Measurements from ENCODE around the gene PTPRM. TPM values are rescaled to one million over a fixed set of nuclear protein-coding genes. Genes with fewer than 3 reads are reported as not detected.

Gene PTPRM
- total RNA-seq, 1 donor: 84.7 TPM

GRCh38 chr18:7616661-7617060 lies 49.5 kb downstream of the PTPRM start:
- no peak overlapping the region for H2AFZ ChIP-seq (ENCODE audit: low read length)
- H3K27ac ChIP-seq (ENCODE audit: low read depth, low read length): peak overlapping the region; percentile 76
- no peak for DNase-seq (ENCODE audit: insufficient read length, low spot score, missing footprints)
- H3K27me3 ChIP-seq (ENCODE audit: insufficient read depth, low read length): no peaks in the 10 kb centered on the region
- no peaks in the 10 kb centered on the region for H3K9me3 ChIP-seq (ENCODE audit: low read depth, low read length)
- H3K36me3 ChIP-seq (ENCODE audit: insufficient read depth, low read length): no peaks in the 10 kb centered on the region
- H4K20me1 ChIP-seq (ENCODE audit: insufficient read depth, low read length): no peaks in the 10 kb centered on the region
- H3K4me2 ChIP-seq (ENCODE audit: insufficient read depth, low read length): peak overlapping the region; percentile 88
- peaks cover 61% of the 10 kb centered on the region for H3K79me2 ChIP-seq (ENCODE audit: insufficient read depth, low read length)
- no peak overlapping the region for H3K4me3 ChIP-seq (ENCODE audit: insufficient read depth, low read length)
- no peak for TF ChIP-seq CTCF (IDR thresholded peaks at IDR 0.05; ENCODE audit: extremely low read depth, low read depth, low read length)
- H3K4me1 ChIP-seq (ENCODE audit: insufficient read depth, low read length): peaks cover 32% of the 10 kb centered on the region

- no peak for TF ChIP-seq CTCF (IDR thresholded peaks at IDR 0.05; ENCODE audit: extremely low read depth, low read depth, low read length)
- no peak for DNase-seq (ENCODE audit: insufficient read length, low spot score, missing footprints)
- H4K20me1 ChIP-seq (ENCODE audit: insufficient read depth, low read length): no peaks in the 10 kb centered on the region
- no peaks in the 10 kb centered on the region for H3K9me3 ChIP-seq (ENCODE audit: low read depth, low read length)
- peak overlapping the region; percentile 88 for H3K4me2 ChIP-seq (ENCODE audit: insufficient read depth, low read length)
- peak overlapping the region; percentile 49 for H3K4me3 ChIP-seq (ENCODE audit: insufficient read depth, low read length)
- H3K27ac ChIP-seq (ENCODE audit: low read depth, low read length): peak overlapping the region; percentile 76
- peaks cover 59% of the 10 kb centered on the region for H3K79me2 ChIP-seq (ENCODE audit: insufficient read depth, low read length)
- no peaks in the 10 kb centered on the region for H3K27me3 ChIP-seq (ENCODE audit: insufficient read depth, low read length)
- H2AFZ ChIP-seq (ENCODE audit: low read length): peak overlapping the region; percentile 61
- peaks cover 32% of the 10 kb centered on the region for H3K4me1 ChIP-seq (ENCODE audit: insufficient read depth, low read length)
- no peaks in the 10 kb centered on the region for H3K36me3 ChIP-seq (ENCODE audit: insufficient read depth, low read length)
Observed at GRCh38 chr18:7617738-7618422, 50.8 kb downstream of the PTPRM start.

GRCh38 chr18:7618891-7619442 lies 51.9 kb downstream of the PTPRM start:
- peak overlapping the region; percentile 28 for H2AFZ ChIP-seq (ENCODE audit: low read length)
- TF ChIP-seq CTCF (IDR thresholded peaks at IDR 0.05; ENCODE audit: extremely low read depth, low read depth, low read length): no peak
- H3K4me3 ChIP-seq (ENCODE audit: insufficient read depth, low read length): no peak overlapping the region
- no peaks in the 10 kb centered on the region for H4K20me1 ChIP-seq (ENCODE audit: insufficient read depth, low read length)
- no peaks in the 10 kb centered on the region for H3K27me3 ChIP-seq (ENCODE audit: insufficient read depth, low read length)
- H3K36me3 ChIP-seq (ENCODE audit: insufficient read depth, low read length): no peaks in the 10 kb centered on the region
- no peaks in the 10 kb centered on the region for H3K9me3 ChIP-seq (ENCODE audit: low read depth, low read length)
- H3K79me2 ChIP-seq (ENCODE audit: insufficient read depth, low read length): peaks cover 59% of the 10 kb centered on the region
- DNase-seq (ENCODE audit: insufficient read length, low spot score, missing footprints): no peak
- peak overlapping the region; percentile 13 for H3K27ac ChIP-seq (ENCODE audit: low read depth, low read length)
- H3K4me1 ChIP-seq (ENCODE audit: insufficient read depth, low read length): peaks cover 32% of the 10 kb centered on the region
- H3K4me2 ChIP-seq (ENCODE audit: insufficient read depth, low read length): peak overlapping the region; percentile 88

- Histone ChIP-seq H3K4me2 (ENCODE audit: insufficient read depth, low read length) (no peak overlapping the region), H2AFZ (ENCODE audit: low read length) (no peak overlapping the region)
Observed at GRCh38 chr18:7619676-7620075, 52.6 kb downstream of the PTPRM start.

More at GRCh38 chr18:7619676-7620075, 52.6 kb downstream of the PTPRM start:
- no peak overlapping the region for H3K4me3 ChIP-seq (ENCODE audit: insufficient read depth, low read length)
- no peak for DNase-seq (ENCODE audit: insufficient read length, low spot score, missing footprints)
- H4K20me1 ChIP-seq (ENCODE audit: insufficient read depth, low read length): no peaks in the 10 kb centered on the region
- no peaks in the 10 kb centered on the region for H3K36me3 ChIP-seq (ENCODE audit: insufficient read depth, low read length)
- H3K79me2 ChIP-seq (ENCODE audit: insufficient read depth, low read length): peaks cover 60% of the 10 kb centered on the region
- peaks cover 32% of the 10 kb centered on the region for H3K4me1 ChIP-seq (ENCODE audit: insufficient read depth, low read length)
- no peaks in the 10 kb centered on the region for H3K9me3 ChIP-seq (ENCODE audit: low read depth, low read length)
- TF ChIP-seq CTCF (IDR thresholded peaks at IDR 0.05; ENCODE audit: extremely low read depth, low read depth, low read length): no peak
- H3K27me3 ChIP-seq (ENCODE audit: insufficient read depth, low read length): no peaks in the 10 kb centered on the region
- H3K27ac ChIP-seq (ENCODE audit: low read depth, low read length): no peak overlapping the region

Measured in osteoblast (primary cell).